ENCODE results near the gene SLC25A13. TPM values are rescaled to one million over a fixed set of nuclear protein-coding genes. Genes with fewer than 3 reads are reported as not detected.

The SLC25A13 gene
- total RNA-seq, 1 experiment from 2014 or later = 28.2 TPM

DNA sequence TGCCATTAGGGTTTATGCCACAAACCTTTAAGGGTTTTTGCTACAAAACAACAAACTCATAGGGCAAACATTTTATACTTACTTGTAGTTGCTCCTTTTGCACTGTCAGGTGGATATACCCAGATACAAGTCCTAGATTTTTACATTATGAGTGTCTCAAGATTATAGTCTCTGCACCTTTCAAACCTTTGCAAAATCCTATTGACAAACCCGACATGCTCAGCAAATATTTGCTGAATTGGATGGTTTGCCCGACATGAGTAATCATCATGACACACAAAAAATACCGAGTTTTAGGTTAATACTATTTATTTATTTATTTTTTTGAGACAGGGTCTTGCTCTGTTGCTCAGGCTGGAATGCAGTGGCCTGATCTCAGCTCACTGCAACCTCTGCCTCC, 117.3 kb downstream of the SLC25A13 start:
- no peak for DNase-seq (ENCODE audit: low spot score)

GRCh38 chr7:96203786-96204185, 118.1 kb downstream of the SLC25A13 start:
- DNase-seq (ENCODE audit: low spot score) = no peak

DNA sequence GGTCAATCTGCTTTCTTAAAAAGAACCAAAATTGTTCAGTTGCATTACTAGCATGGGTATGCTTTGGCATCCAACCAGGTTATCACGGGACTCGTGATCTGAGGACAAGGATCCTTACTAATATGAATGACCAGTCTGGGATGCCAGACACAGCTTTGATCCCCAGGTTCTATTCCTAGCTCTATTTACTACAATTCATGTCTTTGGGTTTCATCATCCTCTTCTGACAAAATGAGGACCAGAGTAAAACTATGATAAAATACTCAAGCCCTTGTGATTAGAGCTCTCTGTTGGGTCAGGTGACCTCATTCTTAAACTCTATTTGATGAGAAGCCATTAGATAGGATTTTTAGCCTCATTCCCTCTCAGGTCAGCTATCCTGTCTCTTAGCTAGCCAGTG, 119.8 kb downstream of the SLC25A13 start:
- no peak for DNase-seq (ENCODE audit: low spot score)

DNA sequence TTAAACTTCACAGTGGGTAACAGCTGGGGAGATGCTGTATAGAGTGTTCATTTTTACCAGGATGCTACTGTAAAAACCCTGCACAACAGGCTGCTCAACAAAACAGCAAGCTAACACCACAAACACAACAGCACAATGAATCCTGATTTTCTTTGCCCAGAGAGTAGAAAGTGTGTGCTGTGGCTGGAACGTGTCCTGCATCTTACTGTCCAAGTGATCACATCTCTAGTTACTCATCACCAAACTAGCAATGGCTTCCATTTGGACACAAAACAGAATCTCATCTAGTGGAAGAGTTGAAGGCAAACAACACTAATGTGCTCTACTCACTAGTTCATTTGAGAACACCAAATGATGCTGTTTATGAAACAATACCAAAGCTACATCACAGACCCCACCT, 121.2 kb downstream of the SLC25A13 start:
- DNase-seq (ENCODE audit: low spot score) = no peak

DNA sequence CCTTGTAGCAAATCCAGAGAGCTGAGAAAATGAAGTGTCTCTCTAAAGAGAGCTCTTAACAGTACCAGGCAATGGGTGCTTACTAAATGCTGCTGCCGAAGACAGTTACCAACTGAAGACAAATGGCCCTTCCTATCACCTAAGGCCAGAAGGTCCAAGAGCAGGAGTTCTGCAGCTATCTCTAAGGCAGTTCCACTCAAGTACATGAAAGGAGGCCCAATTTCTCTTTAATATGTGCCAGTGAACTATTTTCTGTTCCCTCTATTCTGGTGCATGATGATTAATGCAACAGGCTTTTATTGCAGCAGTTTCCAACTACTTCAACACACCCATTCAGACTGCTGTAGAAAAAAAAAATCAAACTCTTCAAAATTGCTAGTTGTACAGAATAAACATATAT, 122.5 kb downstream of the SLC25A13 start:
- DNase-seq (ENCODE audit: low spot score) = no peak

DNA sequence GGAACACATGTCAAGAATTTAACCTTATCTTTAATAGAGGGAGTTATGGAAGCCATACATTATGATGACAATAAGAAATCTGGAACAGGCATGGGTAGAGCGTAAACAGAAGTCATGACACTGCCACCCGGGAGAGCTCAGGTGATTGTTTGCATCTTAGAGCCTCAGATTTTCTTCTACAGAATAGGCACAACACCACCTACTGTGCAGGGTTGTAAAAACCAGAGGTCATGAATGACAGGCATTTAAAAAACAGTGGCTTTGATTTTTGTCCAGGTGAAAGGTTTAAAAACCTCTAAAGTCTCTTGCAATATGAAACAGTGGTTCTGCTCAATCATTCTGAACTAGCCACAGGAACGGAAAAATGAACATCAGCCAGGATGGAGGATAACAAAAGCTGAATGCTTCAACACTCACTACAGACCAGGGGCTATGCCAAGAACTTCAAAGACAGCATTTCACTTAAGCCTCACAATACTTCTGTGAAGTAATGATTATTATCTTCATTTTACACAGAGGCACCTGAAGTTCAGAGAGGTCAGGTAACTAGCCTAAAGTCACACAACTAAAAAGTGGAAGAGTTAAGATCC, 123.8 kb downstream of the SLC25A13 start:
- peak; percentile 36 for DNase-seq (ENCODE audit: low spot score)

- no peak for DNase-seq (ENCODE audit: low spot score)
These were observed 125.2 kb downstream of the SLC25A13 start for GRCh38 chr7:96196676-96197075.

DNA sequence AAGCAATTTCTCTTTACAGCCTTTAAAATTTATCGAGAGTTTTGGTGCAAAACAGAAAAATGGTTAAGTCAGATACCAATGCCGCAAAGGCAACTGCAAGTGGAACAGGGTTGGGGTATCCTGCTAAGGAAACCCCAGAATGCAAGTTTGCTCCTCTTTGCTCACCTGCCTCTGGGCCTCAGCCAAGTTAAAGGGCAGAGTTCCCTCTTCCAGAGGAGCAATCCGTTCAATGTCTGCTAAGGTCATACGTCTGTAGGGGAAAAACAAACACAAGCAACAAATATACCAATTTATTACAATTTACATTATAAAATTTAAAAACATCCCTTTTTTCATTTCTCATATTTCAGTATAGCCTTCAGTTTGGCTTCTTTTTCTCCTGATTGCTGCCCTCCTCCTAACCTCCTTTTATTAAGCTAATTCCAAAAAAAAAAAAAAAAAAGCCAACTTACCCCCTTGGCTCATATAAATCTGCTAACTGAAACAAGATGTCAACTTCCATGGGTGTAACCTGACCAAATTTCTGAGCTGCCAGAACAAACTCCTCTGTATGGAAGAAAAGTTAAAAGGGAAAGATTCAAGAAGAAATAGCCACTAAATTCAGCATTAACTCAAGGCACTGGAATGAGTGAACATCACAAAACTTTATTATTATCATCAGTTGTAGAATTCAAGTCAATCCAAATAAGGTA, 132.6 kb downstream of the SLC25A13 start:
- DNase-seq (ENCODE audit: low spot score) = no peak

- DNase-seq (ENCODE audit: low spot score) = no peak
These were observed 133.3 kb downstream of the SLC25A13 start for GRCh38 chr7:96188591-96188991.

GRCh38 chr7:96188174-96188581, 133.7 kb downstream of the SLC25A13 start:
- no peak for DNase-seq (ENCODE audit: low spot score)

- no peak for DNase-seq (ENCODE audit: low spot score)
These were observed 134.2 kb downstream of the SLC25A13 start for GRCh38 chr7:96187735-96188134.

GRCh38 chr7:96184783-96185182, 137.1 kb downstream of the SLC25A13 start:
- no peak for DNase-seq (ENCODE audit: low spot score)

DNA sequence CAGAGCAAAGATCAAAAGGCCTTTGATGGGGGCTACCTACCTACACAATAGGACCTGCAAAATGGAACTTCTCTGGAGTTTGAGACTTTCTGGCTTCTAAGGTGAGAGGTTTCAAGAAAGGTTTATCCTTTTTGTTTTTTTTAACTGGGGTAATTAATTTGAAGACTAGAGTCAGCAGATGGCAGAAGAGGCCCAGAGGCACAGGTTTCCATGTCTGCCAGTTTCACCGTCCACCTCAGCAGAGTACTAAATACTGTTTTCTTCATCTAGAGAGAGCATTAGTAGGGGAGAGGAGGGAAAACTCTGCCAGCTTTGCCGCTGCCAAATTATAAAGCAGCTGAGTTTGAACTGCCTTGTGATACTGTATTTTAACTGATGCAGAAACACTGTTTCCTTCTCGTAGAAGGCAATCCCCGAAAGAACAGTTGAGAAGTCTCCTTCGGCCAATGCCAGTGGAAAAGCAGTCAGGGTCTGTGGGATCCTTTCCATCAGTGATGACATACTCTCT, 138.7 kb downstream of the SLC25A13 start:
- no peak for DNase-seq (ENCODE audit: low spot score)

GRCh38 chr7:96182424-96183158, 139.3 kb downstream of the SLC25A13 start:
- DNase-seq (ENCODE audit: low spot score) = no peak

DNA sequence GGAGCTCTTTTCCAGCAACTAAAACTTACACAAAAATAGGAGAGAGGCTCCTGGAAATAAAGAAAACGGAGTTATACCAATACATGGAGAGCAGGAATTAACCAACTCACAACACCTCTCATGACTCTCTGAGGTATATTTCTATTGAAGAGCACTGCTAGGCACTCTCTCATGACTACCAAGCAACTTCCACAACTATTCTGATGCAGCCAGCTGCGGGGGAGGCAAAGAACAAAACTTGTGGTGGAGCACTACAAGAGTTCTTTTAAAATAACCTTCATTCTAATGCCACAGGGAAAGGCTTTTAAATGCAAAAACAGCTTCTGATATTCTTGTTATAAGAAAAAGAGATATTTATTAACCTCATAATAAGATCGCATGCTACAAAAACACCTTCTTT, 140.7 kb downstream of the SLC25A13 start:
- no peak for DNase-seq (ENCODE audit: low spot score)

GRCh38 chr7:96179837-96180236, 142.1 kb downstream of the SLC25A13 start:
- DNase-seq (ENCODE audit: low spot score) = no peak

DNA sequence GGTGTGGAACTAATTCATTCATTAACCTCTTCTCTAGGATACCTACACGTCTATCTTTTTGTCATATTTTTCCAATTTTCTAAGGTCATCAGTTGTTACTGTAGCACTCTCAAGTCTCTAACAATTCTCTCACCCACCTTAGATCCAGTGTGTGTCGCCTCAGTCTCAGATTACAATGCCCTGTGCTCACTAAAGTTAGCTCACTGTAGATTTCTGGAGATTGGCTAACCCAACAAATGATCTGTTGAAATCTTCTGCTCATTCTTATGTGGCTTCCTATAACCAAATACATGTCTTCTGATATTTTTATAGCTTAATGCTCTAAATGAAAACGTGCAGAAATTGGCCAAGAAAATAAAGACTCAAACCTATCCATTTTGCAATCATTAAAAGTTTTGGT, 142.6 kb downstream of the SLC25A13 start:
- no peak for DNase-seq (ENCODE audit: low spot score)

GRCh38 chr7:96178581-96178980, 143.3 kb downstream of the SLC25A13 start:
- DNase-seq (ENCODE audit: low spot score) = no peak

DNA sequence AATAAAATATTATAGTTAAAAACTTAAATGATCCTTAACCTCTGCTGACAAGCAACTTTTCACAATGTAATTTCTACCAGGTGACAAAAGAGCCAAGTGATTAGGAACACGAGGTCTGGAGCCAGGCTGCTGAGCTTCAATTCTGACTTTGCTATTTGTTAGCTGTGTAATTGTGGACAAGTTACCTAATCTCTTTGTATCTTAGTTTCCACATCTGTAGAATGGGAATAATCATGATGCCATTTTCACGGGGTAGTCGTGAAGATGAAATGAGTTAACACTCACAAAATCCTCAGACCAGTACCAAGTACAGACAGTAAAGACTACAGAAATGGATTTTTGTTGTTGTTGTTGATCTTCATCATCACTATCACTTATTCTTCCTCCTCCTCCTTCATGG, 144.5 kb downstream of the SLC25A13 start:
- no peak for DNase-seq (ENCODE audit: low spot score)

DNA sequence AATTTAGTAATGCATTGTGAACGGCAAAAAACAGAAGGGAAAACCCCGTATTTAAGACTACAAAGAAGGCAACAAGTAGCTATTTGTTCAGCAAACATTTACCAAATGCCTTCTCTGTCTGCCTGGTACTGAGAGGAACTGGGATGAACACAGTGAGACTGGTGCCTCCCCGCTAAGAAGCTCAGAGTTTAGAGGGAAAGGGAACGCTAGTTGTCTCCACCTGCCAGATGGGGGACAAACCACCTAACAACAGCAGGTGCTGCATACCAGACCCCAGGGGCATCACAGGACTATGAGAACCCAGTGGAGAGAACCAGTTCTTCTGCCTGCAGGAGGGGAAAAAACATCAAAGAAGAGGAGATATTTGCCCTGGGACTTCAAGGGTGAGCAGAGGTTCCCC, 147.1 kb downstream of the SLC25A13 start:
- DNase-seq (ENCODE audit: low spot score) = no peak

DNA sequence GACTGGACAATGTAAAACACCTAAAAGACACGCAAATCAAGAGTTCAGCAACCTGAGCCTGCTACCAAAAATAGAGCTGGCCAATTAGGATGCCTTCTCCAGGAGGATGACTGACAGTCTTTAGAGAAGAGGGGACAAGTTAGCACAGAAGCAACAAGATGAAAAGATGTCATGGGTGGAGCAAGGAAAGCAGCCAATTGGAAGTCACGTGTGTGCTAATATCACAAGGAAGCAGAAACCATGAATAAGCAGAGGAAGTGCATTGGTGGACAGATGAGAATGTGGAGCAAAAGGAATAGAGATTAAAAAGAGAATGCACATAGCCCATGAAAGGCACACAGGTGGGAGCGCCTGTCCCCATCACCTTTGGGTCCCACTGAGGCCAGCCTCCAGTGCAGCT, 148.1 kb downstream of the SLC25A13 start:
- no peak for DNase-seq (ENCODE audit: low spot score)

- DNase-seq (ENCODE audit: low spot score) = no peak
These were observed 152.5 kb downstream of the SLC25A13 start for GRCh38 chr7:96169439-96169838.

DNA sequence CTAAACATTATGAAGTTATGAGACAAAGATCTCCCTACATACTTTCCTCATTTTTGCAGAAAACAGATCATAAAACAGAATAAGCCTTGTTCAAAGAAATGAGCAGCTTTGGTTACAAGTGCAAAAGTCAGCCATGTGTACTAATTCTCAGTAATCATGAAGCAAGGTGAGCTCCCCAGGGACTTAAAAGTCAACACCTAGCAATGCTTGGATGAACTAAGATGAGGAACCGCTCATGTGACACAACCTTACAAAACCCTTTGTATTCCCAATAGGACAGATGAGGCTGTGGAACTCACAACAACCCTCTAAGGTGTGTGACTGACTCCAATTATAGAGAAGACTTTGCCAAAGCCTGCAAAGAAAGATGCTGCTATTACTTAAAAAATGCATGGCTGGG, 154.5 kb downstream of the SLC25A13 start:
- DNase-seq (ENCODE audit: low spot score) = no peak
